Nephron progenitor cell (in vitro differentiated cells): Measurements from ENCODE around the gene CACNA2D3.

Experiments
- DNase-seq: peaks from one replicate; pipeline ENCODE4 v3.0.0; 2021
- H3K27ac Mint-ChIP-seq: 2 replicates; pipeline ENCODE4 v1.8.0; 2021; ENCODE audit warnings: mild to moderate bottlenecking, moderate library complexity, mixed read lengths
- H3K27me3 Mint-ChIP-seq: 2 replicates; pipeline ENCODE4 v1.8.0; 2021; ENCODE audit warnings: mild to moderate bottlenecking, low read depth, mixed read lengths; ENCODE audit not compliant: poor library complexity
- H3K36me3 Mint-ChIP-seq: 2 replicates; pipeline ENCODE4 v1.8.0; 2021; ENCODE audit warnings: low read depth, mixed read lengths
- H3K4me1 Mint-ChIP-seq: 2 replicates; pipeline ENCODE4 v1.8.0; 2021; ENCODE audit warnings: mixed read lengths
- H3K4me3 Mint-ChIP-seq: 2 replicates; pipeline ENCODE4 v1.8.0; 2021; ENCODE audit warnings: mild to moderate bottlenecking, moderate library complexity, mixed read lengths
- H3K9me3 Mint-ChIP-seq: 2 replicates; pipeline ENCODE4 v1.8.0; 2021; ENCODE audit warnings: mild to moderate bottlenecking, moderate library complexity, mixed read lengths
- CTCF ChIP-seq: fragments of 200-600 bp; sonication (generic); IDR thresholded peaks from 2 replicates; pipeline ENCODE4 v1.5.0; 2021; ENCODE audit warnings: antibody characterized with exemption

CACNA2D3 gene

GRCh38 chr3:54909191-54909590 is 786.8 kb downstream of the CACNA2D3 start:
- Mint-ChIP-seq H3K27me3 (peaks cover 3% of the 10 kb centered on the region), H3K36me3 (peaks cover 5% of the 10 kb centered on the region), H3K9me3 (peaks cover 15% of the 10 kb centered on the region), H3K27ac (no peak overlapping the region), H3K4me1 (peaks cover 10% of the 10 kb centered on the region), H3K4me3 (no peak overlapping the region)
- DNase-seq = no peak
- TF ChIP-seq CTCF = no peak

DNA sequence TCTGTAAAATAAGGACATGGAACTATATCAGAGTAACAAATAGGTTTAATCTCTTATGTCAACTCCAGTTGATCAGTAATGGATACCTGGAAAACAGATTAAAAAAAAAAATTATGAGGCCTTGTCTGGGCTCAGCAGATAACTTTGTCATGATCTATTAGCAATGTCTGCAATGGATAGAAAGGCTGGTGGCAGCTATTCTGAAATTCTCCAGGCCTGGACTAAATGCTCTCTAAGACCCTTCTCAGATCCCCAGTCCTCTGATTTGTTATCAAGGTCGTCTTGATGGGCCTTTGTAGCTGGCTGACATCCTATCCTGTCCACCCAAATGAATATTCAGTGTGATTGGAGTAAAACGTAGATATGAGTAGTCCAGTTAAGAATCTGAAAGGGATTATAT is 791.8 kb downstream of the CACNA2D3 start:
- H3K4me1 Mint-ChIP-seq = no peaks in the 10 kb centered on the region
- no peak overlapping the region for H3K4me3 Mint-ChIP-seq
- TF ChIP-seq CTCF = no peak
- no peak overlapping the region for H3K27ac Mint-ChIP-seq
- H3K36me3 Mint-ChIP-seq = peaks cover 5% of the 10 kb centered on the region
- peaks cover 18% of the 10 kb centered on the region for H3K9me3 Mint-ChIP-seq
- DNase-seq = no peak
- H3K27me3 Mint-ChIP-seq = peaks cover 3% of the 10 kb centered on the region

DNA sequence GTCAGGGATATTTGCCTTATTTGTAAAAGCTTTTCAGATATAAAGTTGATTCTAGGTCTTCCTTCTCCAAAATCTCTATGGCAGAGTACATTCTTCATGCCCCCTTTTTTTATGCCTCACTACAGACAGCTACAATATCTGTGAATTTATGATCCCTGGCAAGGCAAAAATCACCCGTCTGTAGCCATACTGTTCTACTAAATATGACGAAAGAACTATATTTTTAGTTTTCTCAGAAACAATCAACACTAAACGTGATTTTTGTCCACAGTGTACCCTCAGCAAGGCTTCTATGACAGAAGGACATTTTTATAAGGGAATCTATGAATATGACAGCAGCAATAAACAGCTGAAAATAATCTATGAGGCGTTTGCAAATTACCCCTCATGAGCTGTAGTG is 792.8 kb downstream of the CACNA2D3 start:
- DNase-seq = no peak
- Mint-ChIP-seq H3K4me1 (no peaks in the 10 kb centered on the region), H3K36me3 (peaks cover 5% of the 10 kb centered on the region), H3K4me3 (no peak overlapping the region), H3K9me3 (peaks cover 18% of the 10 kb centered on the region), H3K27me3 (peaks cover 3% of the 10 kb centered on the region), H3K27ac (no peak overlapping the region)
- no peak for TF ChIP-seq CTCF

GRCh38 chr3:54915976-54916375 is 793.6 kb downstream of the CACNA2D3 start:
- Mint-ChIP-seq H3K27ac (no peak overlapping the region), H3K4me1 (no peaks in the 10 kb centered on the region), H3K27me3 (peaks cover 3% of the 10 kb centered on the region), H3K4me3 (no peak overlapping the region), H3K36me3 (peaks cover 5% of the 10 kb centered on the region), H3K9me3 (peaks cover 18% of the 10 kb centered on the region)
- TF ChIP-seq CTCF = no peak
- no peak for DNase-seq

DNA sequence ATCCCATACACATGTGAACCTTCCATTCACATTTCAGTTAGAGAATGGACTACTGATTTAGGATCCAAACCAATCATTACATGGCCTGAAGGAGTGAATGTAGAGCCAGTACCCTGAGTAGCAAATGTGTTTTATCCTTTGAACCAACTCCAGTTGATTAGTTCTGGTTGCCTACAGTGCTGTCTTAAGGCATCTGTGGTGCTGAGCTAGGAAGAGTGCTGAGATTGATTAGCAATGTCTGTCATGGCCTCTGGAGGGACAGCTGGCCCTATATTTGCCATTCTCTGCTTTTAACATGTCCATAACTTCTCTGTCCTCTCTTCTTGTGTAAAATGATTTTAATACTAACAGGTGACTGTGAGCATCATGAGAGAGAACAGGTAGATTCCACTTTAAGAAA is 794.4 kb downstream of the CACNA2D3 start:
- no peak for DNase-seq
- Mint-ChIP-seq H3K27ac (no peak overlapping the region), H3K9me3 (peaks cover 14% of the 10 kb centered on the region), H3K4me1 (no peaks in the 10 kb centered on the region), H3K27me3 (peaks cover 3% of the 10 kb centered on the region), H3K36me3 (peaks cover 5% of the 10 kb centered on the region), H3K4me3 (no peak overlapping the region)
- TF ChIP-seq CTCF = no peak

- no peak overlapping the region for H3K4me3 Mint-ChIP-seq
- peaks cover 3% of the 10 kb centered on the region for H3K27me3 Mint-ChIP-seq
- H3K27ac Mint-ChIP-seq = no peak overlapping the region
- TF ChIP-seq CTCF = no peak
- no peak for DNase-seq
- no peaks in the 10 kb centered on the region for H3K4me1 Mint-ChIP-seq
- H3K36me3 Mint-ChIP-seq = peaks cover 5% of the 10 kb centered on the region
- peaks cover 9% of the 10 kb centered on the region for H3K9me3 Mint-ChIP-seq
These were observed 794.8 kb downstream of the CACNA2D3 start for GRCh38 chr3:54917174-54917573.
